GM06990 (cell line): ENCODE measurements around the gene SIX2.
"Not testable (repeated sequence)": the region's sequence is repeated elsewhere in the genome, so short reads cannot be mapped to it uniquely, and the experiment has no call there.

Experiments
- DNase-seq: peaks from one replicate; pipeline ENCODE4 v3.0.0-alpha.2; 2011; ENCODE audit not compliant: insufficient read length; ENCODE audit errors: extremely low read depth
- H3K27me3 ChIP-seq: replicated peaks from 2 replicates; pipeline ENCODE4 v1.6.0; 2011; ENCODE audit warnings: low read length; ENCODE audit not compliant: control insufficient read depth, insufficient read depth
- H3K36me3 ChIP-seq: 2 replicates; pipeline ENCODE4 v1.5.1; 2011; ENCODE audit warnings: low read length; ENCODE audit not compliant: control insufficient read depth, insufficient read depth
- H3K4me3 ChIP-seq: replicated peaks from 2 replicates; pipeline ENCODE4 v1.5.1; 2011; ENCODE audit warnings: low read depth, mild to moderate bottlenecking, control low read depth, low read length
- CTCF ChIP-seq: IDR thresholded peaks from 2 replicates; pipeline ENCODE4 v1.5.1; 2011; ENCODE audit warnings: low read length, control low read depth, mild to moderate bottlenecking, inconsistent platforms; ENCODE audit not compliant: insufficient read depth, poor library complexity, severe bottlenecking

The SIX2 gene

DNA sequence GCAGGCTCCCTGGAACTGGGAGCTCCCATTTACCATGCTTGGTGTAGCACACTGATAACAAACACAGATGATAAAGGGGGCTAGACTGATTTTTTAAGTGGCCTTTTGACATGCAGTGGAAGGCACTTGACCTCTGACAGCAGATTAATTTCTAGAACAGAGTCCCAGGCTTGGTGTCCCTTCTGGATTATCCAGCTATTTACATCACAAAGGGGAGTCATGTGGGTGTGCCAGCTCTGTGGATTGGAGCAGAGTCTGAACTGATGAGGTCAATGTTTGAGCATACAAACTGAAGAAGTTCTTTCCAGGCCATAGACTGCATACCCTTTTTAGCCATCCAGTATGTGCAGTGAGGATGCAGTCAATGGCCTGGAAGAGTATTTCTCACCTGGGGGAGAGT lies 31.5 kb upstream of the SIX2 start:
- H3K36me3 ChIP-seq, result no peaks in the 10 kb centered on the region
- no peak overlapping the region for H3K4me3 ChIP-seq
- no peak for TF ChIP-seq CTCF
- DNase-seq, result no peak
- no peaks in the 10 kb centered on the region for H3K27me3 ChIP-seq

DNA sequence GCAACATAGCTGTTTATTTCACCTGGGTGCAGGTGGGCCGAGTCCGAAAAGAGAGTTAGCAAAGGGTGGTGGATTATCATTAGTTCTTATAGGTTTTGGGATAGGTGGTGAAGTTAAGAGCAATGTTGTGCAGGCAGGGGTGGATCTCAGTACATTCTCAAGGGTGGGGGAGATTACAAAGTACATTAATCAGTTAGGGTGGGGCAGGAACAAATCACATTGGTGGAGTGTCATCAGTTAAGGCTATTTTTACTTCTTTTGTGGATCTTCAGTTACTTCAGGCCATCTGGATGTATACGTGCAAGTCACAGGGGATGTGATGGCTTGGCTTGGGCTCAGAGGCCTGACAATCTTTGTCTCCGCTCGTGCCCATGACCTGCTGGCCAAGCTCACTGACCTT lies 30.6 kb upstream of the SIX2 start:
- H3K36me3 ChIP-seq, H3K4me3 ChIP-seq, DNase-seq, H3K27me3 ChIP-seq: not testable (repeated sequence)

DNA sequence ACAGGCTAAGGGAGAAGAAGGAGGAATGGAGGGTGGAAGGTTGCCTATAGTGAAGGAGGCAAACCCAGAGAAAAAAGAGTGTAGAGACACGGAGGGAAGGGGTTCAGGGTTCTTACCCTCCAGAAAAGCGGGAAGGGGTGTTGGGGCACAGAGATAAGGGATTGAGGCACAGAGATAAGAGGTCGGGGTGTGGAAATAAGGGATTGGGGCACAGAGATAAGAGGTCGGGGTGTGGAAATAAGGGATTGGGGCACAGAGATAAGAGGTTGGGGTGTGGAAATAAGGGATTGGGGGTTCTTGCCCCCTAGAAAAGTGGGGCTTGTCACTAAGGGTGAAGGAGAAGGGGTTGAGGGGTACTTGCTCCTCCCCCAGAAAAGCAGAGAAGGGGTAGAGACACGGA lies 29.6 kb upstream of the SIX2 start:
- not testable (repeated sequence) for DNase-seq, H3K36me3 ChIP-seq, H3K27me3 ChIP-seq, H3K4me3 ChIP-seq

GRCh38 chr2:45033302-45033701 lies 24.1 kb upstream of the SIX2 start:
- H3K4me3 ChIP-seq, result no peak overlapping the region
- H3K27me3 ChIP-seq, result peaks cover 2% of the 10 kb centered on the region; the same call in 1 of the 2 replicates
- TF ChIP-seq CTCF, result no peak
- DNase-seq, result no peak
- no peaks in the 10 kb centered on the region for H3K36me3 ChIP-seq

DNA sequence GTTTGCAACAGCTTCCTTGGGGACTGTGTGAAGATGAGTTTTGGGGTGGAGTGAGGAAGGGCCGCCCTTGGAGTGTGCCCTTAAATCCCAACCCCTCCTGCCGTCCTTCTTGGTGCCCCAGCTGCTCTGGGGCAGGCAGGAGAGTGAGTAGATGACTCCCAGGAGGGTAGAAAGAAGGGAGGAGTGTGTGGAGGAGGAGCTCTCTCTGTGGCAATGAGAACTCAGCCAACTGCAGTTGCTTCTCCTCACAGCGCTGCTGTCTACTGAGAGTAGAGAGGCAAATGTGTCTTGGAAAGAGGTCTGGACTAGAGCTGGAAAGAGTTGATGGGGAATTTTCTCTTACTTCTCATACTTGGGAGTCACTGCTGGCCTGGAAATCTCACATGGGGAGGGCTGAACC lies 21.8 kb upstream of the SIX2 start:
- Histone ChIP-seq H3K4me3 (no peak overlapping the region), H3K27me3 (peaks cover 2% of the 10 kb centered on the region; the same call in 1 of the 2 replicates), H3K36me3 (no peaks in the 10 kb centered on the region)
- TF ChIP-seq CTCF, result no peak
- no peak for DNase-seq

GRCh38 chr2:45030553-45030952 lies 21.3 kb upstream of the SIX2 start:
- no peak for DNase-seq
- Histone ChIP-seq H3K4me3 (no peak overlapping the region), H3K27me3 (peaks cover 2% of the 10 kb centered on the region; the same call in 1 of the 2 replicates), H3K36me3 (no peaks in the 10 kb centered on the region)
- no peak for TF ChIP-seq CTCF

DNA sequence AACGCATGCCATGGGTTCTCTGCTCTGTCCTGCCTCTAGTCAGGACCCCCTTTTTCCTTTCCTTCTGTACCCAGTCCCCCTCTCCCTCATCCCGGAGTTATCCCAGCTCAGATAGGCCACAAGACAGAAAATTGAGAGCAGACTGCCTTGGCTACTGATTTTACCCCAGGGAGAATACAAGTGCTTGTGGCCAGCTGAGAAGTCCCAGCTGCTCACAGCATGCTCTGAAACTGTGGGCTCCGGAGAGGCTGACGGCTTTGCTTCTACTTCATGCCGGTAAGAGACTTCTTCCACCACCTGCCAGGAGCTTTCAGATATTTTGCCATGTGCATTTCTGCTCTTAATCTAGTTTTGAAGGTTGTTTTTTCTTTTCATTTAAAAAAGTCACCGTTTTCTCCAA lies 20.0 kb upstream of the SIX2 start:
- Histone ChIP-seq H3K4me3 (no peak overlapping the region), H3K36me3 (no peaks in the 10 kb centered on the region), H3K27me3 (peaks cover 2% of the 10 kb centered on the region; the same call in 1 of the 2 replicates)
- TF ChIP-seq CTCF, result no peak
- no peak for DNase-seq
